GM23338 (cell line): Measurements from ENCODE around the gene CDKN2D. TPM values are rescaled to one million over a fixed set of nuclear protein-coding genes. Genes with fewer than 3 reads are reported as not detected.
A peak's percentile ranks its signal among the peaks of the same experiment; 100 is the strongest.

ENCODE experiments used
- ATAC-seq: fragments of 200-7000 bp; cut with Tn5 transposase; 3 replicates; pipeline ENCODE4 v1.9.1; 2020
- DNase-seq: peaks from one replicate; pipeline ENCODE4 v3.0.0-alpha.2; 2015; ENCODE audit warnings: low spot score
- H2AFZ ChIP-seq: fragments of 200-600 bp; sonication (generic); 2 replicates; pipeline ENCODE4 v1.8.0; 2016; ENCODE audit warnings: antibody characterized with exemption, mild to moderate bottlenecking, moderate library complexity
- H3F3A ChIP-seq: fragments of 200-600 bp; sonication (generic); replicated peaks from 2 replicates; pipeline ENCODE4 v1.8.0; 2017; ENCODE audit warnings: antibody characterized with exemption, mixed run types, low read depth
- H3K27ac ChIP-seq: fragments of 200-600 bp; sonication (generic); 2 replicates; pipeline ENCODE4 v1.6.1; 2016; ENCODE audit warnings: low read depth
- H3K27me3 ChIP-seq: fragments of 200-600 bp; sonication (generic); 2 replicates; pipeline ENCODE4 v1.8.0; 2016; ENCODE audit warnings: mild to moderate bottlenecking, mixed run types, moderate library complexity; ENCODE audit not compliant: insufficient read depth
- H3K36me3 ChIP-seq: fragments of 200-600 bp; sonication (generic); 2 replicates; pipeline ENCODE4 v1.8.0; 2016; ENCODE audit warnings: mild to moderate bottlenecking; ENCODE audit not compliant: insufficient read depth
- H3K4me1 ChIP-seq: fragments of 200-600 bp; sonication (generic); 2 replicates; pipeline ENCODE4 v1.8.0; 2016; ENCODE audit warnings: mild to moderate bottlenecking, moderate library complexity; ENCODE audit not compliant: insufficient read depth
- H3K4me2 ChIP-seq: fragments of 200-600 bp; sonication (generic); 2 replicates; pipeline ENCODE4 v1.7.1; 2017; ENCODE audit warnings: mixed run types
- H3K4me3 ChIP-seq: fragments of 200-600 bp; sonication (generic); 2 replicates; pipeline ENCODE4 v1.6.1; 2016; ENCODE audit warnings: mixed run types
- H3K79me2 ChIP-seq: fragments of 200-600 bp; sonication (generic); replicated peaks from 2 replicates; pipeline ENCODE4 v1.8.0; 2017; ENCODE audit warnings: mild to moderate bottlenecking; ENCODE audit not compliant: insufficient read depth
- H3K9me2 ChIP-seq: fragments of 200-600 bp; sonication (generic); 2 replicates; pipeline ENCODE4 v1.8.0; 2017; ENCODE audit not compliant: insufficient read depth
- H4K20me1 ChIP-seq: fragments of 200-600 bp; sonication (generic); replicated peaks from 2 replicates; pipeline ENCODE4 v1.8.0; 2017; ENCODE audit warnings: mild to moderate bottlenecking; ENCODE audit not compliant: insufficient read depth
- H3K27ac Mint-ChIP-seq: 2 replicates; pipeline ENCODE4 v1.8.0; 2020; ENCODE audit warnings: inconsistent platforms, mild to moderate bottlenecking, moderate library complexity, mixed read lengths
- H3K27me3 Mint-ChIP-seq: 3 replicates; pipeline ENCODE4 v1.8.0; 2022; ENCODE audit warnings: low read depth, mild to moderate bottlenecking, moderate library complexity, mixed read lengths, inconsistent platforms; ENCODE audit not compliant: insufficient read depth, poor library complexity
- H3K36me3 Mint-ChIP-seq: 3 replicates; pipeline ENCODE4 v1.8.0; 2021; ENCODE audit warnings: low read depth, mild to moderate bottlenecking, inconsistent platforms, moderate library complexity, mixed read lengths
- H3K4me1 Mint-ChIP-seq: 3 replicates; pipeline ENCODE4 v1.8.0; 2020; ENCODE audit warnings: mild to moderate bottlenecking, inconsistent platforms, mixed read lengths
- H3K4me3 Mint-ChIP-seq: 3 replicates; pipeline ENCODE4 v1.8.0; 2021; ENCODE audit warnings: moderate library complexity, mild to moderate bottlenecking, inconsistent platforms, mixed read lengths
- H3K9me3 Mint-ChIP-seq: 3 replicates; pipeline ENCODE4 v1.8.0; 2020; ENCODE audit warnings: moderate library complexity, mild to moderate bottlenecking, inconsistent platforms, mixed read lengths
- CREB1 ChIP-seq: fragments of 250-450 bp; sonication (Bioruptor Pico); IDR thresholded peaks from 2 replicates; pipeline ENCODE4 v1.5.0; 2020; ENCODE audit warnings: low read depth, mild to moderate bottlenecking, moderate library complexity
- EZH2 ChIP-seq: fragments of 200-600 bp; sonication (generic); IDR thresholded peaks from one replicate; pipeline ENCODE4 v1.8.0; 2017; ENCODE audit warnings: antibody characterized with exemption, mild to moderate bottlenecking, low read depth; ENCODE audit not compliant: unreplicated experiment
- JUNB ChIP-seq: IDR thresholded peaks from one replicate; pipeline ENCODE4 v1.6.1; 2016; ENCODE audit warnings: antibody characterized with exemption; ENCODE audit not compliant: unreplicated experiment
- NANOG ChIP-seq: IDR thresholded peaks from 2 replicates; pipeline ENCODE4 v1.6.1; 2016; ENCODE audit warnings: antibody characterized with exemption, borderline replicate concordance
- POLR2AphosphoS5 ChIP-seq: IDR thresholded peaks from 2 replicates; pipeline ENCODE4 v1.6.1; 2016; ENCODE audit warnings: antibody characterized with exemption, low read depth
- STAT1 ChIP-seq: IDR thresholded peaks from one replicate; pipeline ENCODE4 v1.6.1; 2016; ENCODE audit warnings: antibody characterized with exemption; ENCODE audit not compliant: unreplicated experiment
- ZNF331 ChIP-seq: fragments of 250-450 bp; sonication (Bioruptor Pico); IDR thresholded peaks from 2 replicates; pipeline ENCODE4 v1.5.0; 2020; ENCODE audit warnings: low read depth, mild to moderate bottlenecking, moderate library complexity
- ZNF462 ChIP-seq: fragments of 250-450 bp; sonication (Bioruptor Pico); IDR thresholded peaks from 2 replicates; pipeline ENCODE4 v1.5.0; 2020; ENCODE audit warnings: mild to moderate bottlenecking, moderate library complexity
- polyA plus RNA-seq: library from polyadenylated mRNA; unstranded; fragments of >200 nt; fragmentation: Nextera tagmentation; extraction: Ambion mirVana; gene quantifications from 2 replicates; pipeline ENCODE4 v1.2.1, GENCODE V29; 2016
- total RNA-seq: library from RNA; depleted of rRNA; stranded (reverse); fragments of >200 nt; shearing (Covaris generic); gene quantifications from 2 replicates; pipeline ENCODE4 v1.2.3, GENCODE V29; 2014
- TF ChIP-seq, protein P1 (sequence below): IDR thresholded peaks from one replicate; pipeline ENCODE4 v1.6.1; 2018; ENCODE audit warnings: antibody characterized with exemption; ENCODE audit not compliant: unreplicated experiment
- TF ChIP-seq, protein P2 (sequence below): IDR thresholded peaks from 2 replicates; pipeline ENCODE4 v1.6.1; 2016; ENCODE audit warnings: antibody characterized with exemption

Gene CDKN2D
- total and polyA plus RNA-seq, 2 experiments from 2014 or later: 1.4 to 4.0 TPM

DNA sequence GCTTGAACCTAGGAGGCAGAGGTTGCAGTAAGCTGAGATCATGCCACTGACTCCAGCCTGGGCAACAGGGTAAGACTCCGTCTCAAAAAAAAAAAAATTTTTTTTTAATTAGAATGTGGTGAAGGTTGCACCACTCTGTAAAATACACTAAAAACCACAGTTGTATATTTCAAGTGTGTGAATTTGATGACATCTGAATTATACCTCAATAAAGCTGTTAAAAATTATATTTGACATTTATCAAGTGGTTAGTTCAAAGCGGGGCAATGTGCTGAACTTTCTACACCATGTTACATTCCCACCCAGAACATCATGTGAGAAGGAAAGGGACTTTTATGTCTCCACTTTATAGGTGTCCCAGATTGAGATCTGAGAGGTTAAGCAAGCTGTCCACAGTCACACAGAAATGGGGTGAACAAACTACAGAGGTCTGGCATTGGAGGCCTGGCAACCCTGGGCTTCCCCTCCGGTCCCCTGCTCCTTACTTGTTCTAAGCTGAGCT, 45.6 kb downstream of the CDKN2D start (continued):
- TF ChIP-seq, protein P1, sequence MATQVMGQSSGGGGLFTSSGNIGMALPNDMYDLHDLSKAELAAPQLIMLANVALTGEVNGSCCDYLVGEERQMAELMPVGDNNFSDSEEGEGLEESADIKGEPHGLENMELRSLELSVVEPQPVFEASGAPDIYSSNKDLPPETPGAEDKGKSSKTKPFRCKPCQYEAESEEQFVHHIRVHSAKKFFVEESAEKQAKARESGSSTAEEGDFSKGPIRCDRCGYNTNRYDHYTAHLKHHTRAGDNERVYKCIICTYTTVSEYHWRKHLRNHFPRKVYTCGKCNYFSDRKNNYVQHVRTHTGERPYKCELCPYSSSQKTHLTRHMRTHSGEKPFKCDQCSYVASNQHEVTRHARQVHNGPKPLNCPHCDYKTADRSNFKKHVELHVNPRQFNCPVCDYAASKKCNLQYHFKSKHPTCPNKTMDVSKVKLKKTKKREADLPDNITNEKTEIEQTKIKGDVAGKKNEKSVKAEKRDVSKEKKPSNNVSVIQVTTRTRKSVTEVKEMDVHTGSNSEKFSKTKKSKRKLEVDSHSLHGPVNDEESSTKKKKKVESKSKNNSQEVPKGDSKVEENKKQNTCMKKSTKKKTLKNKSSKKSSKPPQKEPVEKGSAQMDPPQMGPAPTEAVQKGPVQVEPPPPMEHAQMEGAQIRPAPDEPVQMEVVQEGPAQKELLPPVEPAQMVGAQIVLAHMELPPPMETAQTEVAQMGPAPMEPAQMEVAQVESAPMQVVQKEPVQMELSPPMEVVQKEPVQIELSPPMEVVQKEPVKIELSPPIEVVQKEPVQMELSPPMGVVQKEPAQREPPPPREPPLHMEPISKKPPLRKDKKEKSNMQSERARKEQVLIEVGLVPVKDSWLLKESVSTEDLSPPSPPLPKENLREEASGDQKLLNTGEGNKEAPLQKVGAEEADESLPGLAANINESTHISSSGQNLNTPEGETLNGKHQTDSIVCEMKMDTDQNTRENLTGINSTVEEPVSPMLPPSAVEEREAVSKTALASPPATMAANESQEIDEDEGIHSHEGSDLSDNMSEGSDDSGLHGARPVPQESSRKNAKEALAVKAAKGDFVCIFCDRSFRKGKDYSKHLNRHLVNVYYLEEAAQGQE: no peak
- TF ChIP-seq STAT1 (no peak), ZNF462 (no peak), NANOG (no peak)

GRCh38 chr19:10521461-10522171, 47.2 kb downstream of the CDKN2D start:
- no peak overlapping the region for H3K27ac Mint-ChIP-seq
- Histone ChIP-seq H3F3A (peaks cover 11% of the 10 kb centered on the region; the same call in 1 of the 2 replicates), H3K4me3 (no peak overlapping the region), H3K4me2 (no peak overlapping the region), H3K4me1 (peaks cover 10% of the 10 kb centered on the region), H3K9me2 (no peaks in the 10 kb centered on the region), H4K20me1 (no peaks in the 10 kb centered on the region), H2AFZ (peak overlapping the region; percentile 63; the same call in 1 of the 2 replicates), H3K27ac (no peak overlapping the region), H3K36me3 (no peaks in the 10 kb centered on the region), H3K27me3 (peaks cover 37% of the 10 kb centered on the region), H3K79me2 (no peaks in the 10 kb centered on the region)
- no peak overlapping the region for H3K4me3 Mint-ChIP-seq
- no peaks in the 10 kb centered on the region; the same call in 2 of the 3 replicates for H3K36me3 Mint-ChIP-seq
- H3K9me3 Mint-ChIP-seq: no peaks in the 10 kb centered on the region; the same call in 2 of the 3 replicates
- ATAC-seq (no peak), DNase-seq (no peak)
- peaks cover 21% of the 10 kb centered on the region for H3K4me1 Mint-ChIP-seq
- H3K27me3 Mint-ChIP-seq: peaks cover 27% of the 10 kb centered on the region
- TF ChIP-seq POLR2AphosphoS5 (no peak), JUNB (no peak), CREB1 (CRISPR knock-in tag) (no peak), ZNF331 (no peak), EZH2 (no peak), STAT1 (no peak)
- TF ChIP-seq, protein P2, sequence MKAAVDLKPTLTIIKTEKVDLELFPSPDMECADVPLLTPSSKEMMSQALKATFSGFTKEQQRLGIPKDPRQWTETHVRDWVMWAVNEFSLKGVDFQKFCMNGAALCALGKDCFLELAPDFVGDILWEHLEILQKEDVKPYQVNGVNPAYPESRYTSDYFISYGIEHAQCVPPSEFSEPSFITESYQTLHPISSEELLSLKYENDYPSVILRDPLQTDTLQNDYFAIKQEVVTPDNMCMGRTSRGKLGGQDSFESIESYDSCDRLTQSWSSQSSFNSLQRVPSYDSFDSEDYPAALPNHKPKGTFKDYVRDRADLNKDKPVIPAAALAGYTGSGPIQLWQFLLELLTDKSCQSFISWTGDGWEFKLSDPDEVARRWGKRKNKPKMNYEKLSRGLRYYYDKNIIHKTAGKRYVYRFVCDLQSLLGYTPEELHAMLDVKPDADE: no peak
